ENCODE results near the gene HSPBP1. TPM values are rescaled to one million over a fixed set of nuclear protein-coding genes. Genes with fewer than 3 reads are reported as not detected.

Gene HSPBP1
- total RNA-seq, 4 donors from 2014 or later: 4.9 to 17.9 (median 10.4) TPM

DNA sequence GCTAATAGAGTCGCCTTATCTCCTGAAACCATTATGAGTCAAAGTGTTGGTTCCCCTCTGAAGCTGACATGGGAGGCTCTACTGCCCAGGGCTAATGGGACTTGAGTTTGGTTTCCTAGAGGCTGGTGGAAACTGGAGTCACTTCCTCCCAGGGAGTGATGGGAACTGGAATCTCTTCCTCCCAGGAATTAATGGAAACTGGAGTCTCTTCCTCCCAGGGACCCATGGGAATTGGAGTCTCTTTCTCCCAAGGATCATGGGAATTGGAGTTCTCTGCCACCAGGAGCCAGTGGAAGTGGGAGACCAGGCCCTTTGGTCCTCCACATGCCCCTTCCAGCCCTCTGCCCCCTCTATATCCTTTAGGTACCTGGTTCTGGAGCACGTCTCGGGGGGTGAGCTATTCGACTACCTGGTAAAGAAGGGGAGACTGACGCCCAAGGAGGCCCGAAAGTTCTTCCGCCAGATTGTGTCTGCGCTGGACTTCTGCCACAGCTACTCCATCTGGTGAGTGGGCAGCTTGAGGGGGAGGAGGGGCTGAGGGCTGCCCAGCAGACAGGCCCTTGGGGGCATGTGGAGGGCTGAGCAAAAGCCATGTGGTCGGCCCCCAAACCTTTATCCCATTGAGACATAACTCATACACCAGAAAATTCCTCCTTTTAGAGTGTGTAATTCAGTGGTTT is 9.3 kb upstream of the HSPBP1 start:
- TF ChIP-seq, protein P1, sequence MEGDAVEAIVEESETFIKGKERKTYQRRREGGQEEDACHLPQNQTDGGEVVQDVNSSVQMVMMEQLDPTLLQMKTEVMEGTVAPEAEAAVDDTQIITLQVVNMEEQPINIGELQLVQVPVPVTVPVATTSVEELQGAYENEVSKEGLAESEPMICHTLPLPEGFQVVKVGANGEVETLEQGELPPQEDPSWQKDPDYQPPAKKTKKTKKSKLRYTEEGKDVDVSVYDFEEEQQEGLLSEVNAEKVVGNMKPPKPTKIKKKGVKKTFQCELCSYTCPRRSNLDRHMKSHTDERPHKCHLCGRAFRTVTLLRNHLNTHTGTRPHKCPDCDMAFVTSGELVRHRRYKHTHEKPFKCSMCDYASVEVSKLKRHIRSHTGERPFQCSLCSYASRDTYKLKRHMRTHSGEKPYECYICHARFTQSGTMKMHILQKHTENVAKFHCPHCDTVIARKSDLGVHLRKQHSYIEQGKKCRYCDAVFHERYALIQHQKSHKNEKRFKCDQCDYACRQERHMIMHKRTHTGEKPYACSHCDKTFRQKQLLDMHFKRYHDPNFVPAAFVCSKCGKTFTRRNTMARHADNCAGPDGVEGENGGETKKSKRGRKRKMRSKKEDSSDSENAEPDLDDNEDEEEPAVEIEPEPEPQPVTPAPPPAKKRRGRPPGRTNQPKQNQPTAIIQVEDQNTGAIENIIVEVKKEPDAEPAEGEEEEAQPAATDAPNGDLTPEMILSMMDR (IDR thresholded peaks at IDR 0.05; ENCODE audit: low read depth): no peak

DNA sequence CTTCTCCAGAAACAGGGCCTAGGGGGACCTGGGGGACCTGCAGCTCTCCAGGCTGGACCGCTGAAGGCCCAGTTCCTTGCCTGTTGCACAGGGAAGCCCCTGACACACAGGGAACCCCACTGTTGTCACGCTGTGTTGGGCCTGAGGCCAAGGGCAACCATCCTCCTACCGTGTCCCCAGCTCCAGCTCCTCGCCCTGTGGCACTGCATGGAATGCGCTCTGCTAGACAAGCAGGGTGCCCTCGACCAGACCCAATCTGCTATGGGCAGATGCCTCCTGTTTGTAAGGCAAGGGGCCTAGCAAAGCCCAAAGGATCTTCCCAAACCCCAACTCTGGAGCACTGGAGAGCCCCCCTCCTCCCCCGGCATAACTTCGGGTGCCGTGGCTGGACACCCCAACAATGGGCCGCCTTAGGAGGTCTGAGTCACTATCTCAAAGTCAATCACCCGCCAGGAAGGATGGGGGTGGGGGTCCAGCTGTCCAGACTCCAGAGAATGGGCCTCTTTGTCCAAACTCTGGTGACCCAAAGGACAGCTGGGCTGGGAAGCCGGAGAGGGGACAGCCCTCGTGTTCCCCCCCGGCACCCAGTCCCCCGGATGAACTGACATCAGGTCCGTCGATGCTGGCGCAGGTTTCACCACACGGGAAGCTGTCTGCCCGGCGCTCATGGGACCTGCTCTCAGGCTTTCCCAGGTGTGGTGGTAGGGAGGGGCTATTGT is 7.6 kb upstream of the HSPBP1 start:
- TF ChIP-seq, protein P1 (IDR thresholded peaks at IDR 0.05; ENCODE audit: low read depth): no peak

DNA sequence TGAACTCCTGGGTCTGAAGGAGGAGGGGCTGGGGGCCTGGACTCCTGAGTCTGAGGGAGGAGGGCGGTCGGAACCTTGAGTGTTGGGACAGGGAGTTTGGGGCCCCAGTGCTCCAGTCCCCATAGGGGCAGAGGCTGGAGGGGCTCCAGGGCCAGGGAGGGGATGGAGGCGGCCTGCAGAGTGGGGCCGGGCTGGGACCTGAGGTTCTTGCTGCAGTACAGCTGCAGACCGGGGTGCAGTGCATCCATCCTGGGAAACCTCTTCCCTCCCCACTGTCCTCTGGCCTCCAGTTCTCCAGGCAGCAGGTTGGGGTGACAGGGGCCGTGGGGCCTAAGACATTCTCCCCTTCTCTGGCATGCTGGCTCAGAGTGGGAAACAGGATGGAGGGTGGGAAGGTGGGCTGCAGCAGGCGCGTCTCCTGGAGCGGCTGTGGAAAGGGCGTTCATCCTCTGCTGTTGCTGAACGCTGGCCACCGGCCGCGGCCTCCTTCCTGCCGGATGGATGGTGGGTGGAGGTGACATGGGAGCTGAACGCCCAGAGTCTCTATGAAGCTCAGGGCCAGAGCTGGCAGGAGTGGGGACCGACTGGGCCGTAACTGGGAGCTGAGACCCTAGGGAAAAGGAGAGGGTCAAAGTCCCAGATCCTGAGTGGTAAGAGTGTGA is 5.5 kb upstream of the HSPBP1 start:
- TF ChIP-seq, protein P1 (IDR thresholded peaks at IDR 0.05; ENCODE audit: low read depth): no peak

DNA sequence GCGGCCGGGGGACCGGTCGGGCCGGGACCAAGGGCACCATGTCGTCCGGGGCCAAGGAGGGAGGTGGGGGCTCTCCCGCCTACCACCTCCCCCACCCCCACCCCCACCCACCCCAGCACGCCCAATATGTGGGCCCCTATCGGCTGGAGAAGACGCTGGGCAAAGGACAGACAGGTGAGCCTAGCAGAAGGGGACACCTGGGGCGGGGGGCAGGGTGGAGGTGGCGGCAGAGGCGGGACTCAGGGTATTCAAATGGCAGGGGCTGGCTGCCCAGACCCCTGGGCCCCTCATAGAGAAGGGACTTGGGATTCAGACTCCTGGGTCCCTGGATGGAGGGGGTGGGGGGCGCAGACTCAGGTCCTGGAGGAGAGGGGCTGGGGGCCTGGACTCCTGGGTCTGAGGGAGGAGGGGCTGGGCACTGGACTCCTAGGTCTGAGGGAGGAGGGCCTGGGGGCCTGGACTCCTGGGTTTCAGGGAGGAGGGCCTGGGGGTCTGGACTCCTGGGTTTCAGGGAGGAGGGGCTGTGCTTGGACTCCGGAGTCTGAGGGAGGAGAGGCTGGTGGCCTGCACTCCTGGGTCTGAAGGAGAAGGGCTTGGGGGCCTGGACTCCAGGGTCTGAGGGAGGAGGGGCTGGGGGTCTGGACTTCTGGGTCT is 4.6 kb upstream of the HSPBP1 start:
- TF ChIP-seq, protein P1 (IDR thresholded peaks at IDR 0.05; ENCODE audit: low read depth): no peak

DNA sequence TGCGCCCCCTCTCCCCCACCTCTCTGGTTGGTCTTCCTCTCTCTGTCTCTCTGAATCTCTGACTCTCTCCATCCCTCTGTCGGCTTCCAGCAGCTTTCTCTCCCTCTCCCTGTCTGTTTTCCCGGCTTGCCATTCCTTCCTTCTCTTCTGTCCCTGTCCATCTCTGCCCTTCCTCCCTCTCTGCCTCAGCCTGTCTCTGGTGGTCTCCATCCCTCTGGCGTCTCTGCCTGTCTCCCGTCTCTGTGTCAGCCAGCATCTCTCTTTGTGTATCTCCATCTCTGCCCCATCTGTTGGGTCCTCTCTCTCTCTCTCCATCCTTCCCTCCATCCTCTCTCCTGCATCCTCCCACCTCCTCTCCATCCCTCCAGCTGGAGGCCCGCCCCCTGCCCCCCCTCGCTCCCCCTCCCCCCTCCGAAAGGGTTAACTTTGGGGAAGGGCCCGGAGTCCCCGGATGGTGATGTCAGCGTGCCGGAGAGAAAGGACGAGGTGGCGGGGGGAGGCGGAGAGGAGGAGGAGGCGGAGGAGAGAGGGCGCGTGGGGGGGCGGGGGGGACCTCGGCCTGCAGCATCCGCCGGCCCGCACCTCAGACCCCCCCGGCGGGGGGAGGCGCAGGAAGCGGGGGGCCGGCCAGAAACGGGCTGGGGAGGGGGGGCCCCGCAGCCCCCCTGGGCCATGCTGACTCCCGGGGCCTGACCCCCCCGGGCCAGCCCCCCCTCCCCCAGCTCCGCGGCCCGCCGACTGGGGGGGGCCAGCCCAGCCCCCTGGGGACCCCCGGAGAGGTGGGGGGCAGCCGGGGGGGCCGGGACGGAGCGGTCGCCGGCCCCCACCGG is 3.9 kb upstream of the HSPBP1 start, which contains the start of gene BRSK1:
TSS of gene BRSK1 (plus strand) at position 450 of the 830 bp plus-strand sequence. CDS start 446 bp downstream, outside the sequence.
- TF ChIP-seq, protein P1 (IDR thresholded peaks at IDR 0.05; ENCODE audit: low read depth): no peak

DNA sequence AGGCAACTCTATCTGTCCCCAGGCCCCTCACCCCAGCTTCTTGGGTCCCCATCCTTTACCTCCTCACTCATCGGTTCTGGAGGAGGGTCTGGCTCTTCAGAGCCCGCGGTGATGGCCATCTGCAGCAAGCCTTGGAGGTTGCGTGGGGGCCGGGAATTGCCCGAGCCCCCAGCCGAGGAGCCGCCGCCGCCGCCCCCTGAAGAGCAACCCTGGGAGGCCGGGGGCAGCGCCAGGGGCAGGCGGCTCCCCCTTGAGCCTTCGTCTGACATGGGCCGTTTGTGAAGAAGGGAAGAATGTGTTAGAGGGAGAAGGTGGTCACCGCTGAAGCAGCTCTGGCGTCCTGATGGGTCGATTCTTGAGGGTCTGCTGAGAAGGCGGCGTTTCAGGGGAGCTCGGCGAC is 570 bp downstream of the HSPBP1 start:
- TF ChIP-seq, protein P1 (IDR thresholded peaks at IDR 0.05; ENCODE audit: low read depth): no peak

All from subcutaneous adipose tissue (tissue), 4 donors.